Ascending aorta (tissue), 2 donors: ENCODE results near the gene NMT2. TPM values are rescaled to one million over a fixed set of nuclear protein-coding genes. Genes with fewer than 3 reads are reported as not detected.

ENCODE experiments used
- DNase-seq, 2 donors: peaks; one replicate each; pipeline ENCODE4 v3.0.0-alpha.2; 2019; ENCODE audit warnings: low spot score in 2 of 2
- H3K27ac ChIP-seq, 2 donors: fragments of 200-600 bp; sonication (generic); one replicate each; pipeline ENCODE4 v1.5.1; 2016 to 2017; ENCODE audit warnings: mild to moderate bottlenecking in 1 of 2
- H3K27me3 ChIP-seq: fragments of 200-600 bp; sonication (generic); one replicate; pipeline ENCODE4 v1.5.1; 2017
- H3K36me3 ChIP-seq, 2 donors: fragments of 200-600 bp; sonication (generic); one replicate each; pipeline ENCODE4 v1.5.1; 2016
- H3K4me1 ChIP-seq, 2 donors: fragments of 200-600 bp; sonication (generic); one replicate each; pipeline ENCODE4 v1.5.1; 2016 to 2017; ENCODE audit warnings: mild to moderate bottlenecking in 1 of 2
- H3K4me3 ChIP-seq, 2 donors: fragments of 200-600 bp; sonication (generic); one replicate each; pipeline ENCODE4 v1.5.1; 2016 to 2017; ENCODE audit warnings: mild to moderate bottlenecking in 1 of 2
- H3K9me3 ChIP-seq, 2 donors: fragments of 200-600 bp; sonication (generic); one replicate each; pipeline ENCODE4 v1.5.1; 2016
- intact Hi-C: fragments of 100-400 bp; cut with DNase I; formaldehyde crosslinking; loops from one replicate; pipeline ENCODE4 v1.15.1; 2023
- total RNA-seq: library from RNA; depleted of rRNA; stranded (reverse); fragments of >200 nt; gene quantifications from one replicate; pipeline ENCODE4 v1.1.0, GENCODE V29; 2016
- TF ChIP-seq, protein P1 (sequence below), 3 experiments: fragments of 200-600 bp in 2 of 3; fragments of 450-650 bp in 1 of 3; sonication (generic) in 2 of 3; IDR thresholded peaks; one replicate each; pipeline ENCODE4 v1.5.1; 2016 to 2019; ENCODE audit warnings: antibody characterized with exemption in 3 of 3, mild to moderate bottlenecking in 1 of 3, moderate library complexity in 1 of 3

Gene NMT2
- total RNA-seq, 1 donor from 2014 or later: 11.9 TPM

DNA sequence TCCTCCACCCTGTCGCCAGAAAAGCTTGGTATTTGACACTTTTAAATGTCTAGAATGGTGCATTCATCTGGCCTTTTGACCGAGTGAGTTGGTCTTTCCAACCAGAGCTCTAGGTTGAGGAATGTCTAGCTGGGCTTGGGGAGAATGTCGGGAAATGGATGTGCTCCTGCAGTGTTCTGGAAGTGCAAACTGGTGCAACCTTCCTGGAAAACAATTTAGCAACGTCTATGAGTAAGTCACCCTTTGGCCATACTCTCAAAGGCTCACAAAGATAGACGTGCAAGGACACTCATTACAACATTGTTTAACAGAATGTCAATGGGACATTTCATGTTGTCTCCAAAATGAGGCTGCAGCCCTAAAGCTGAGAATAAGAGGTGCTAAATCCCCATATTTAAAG is 12.2 kb upstream of the NMT2 start:
- Histone ChIP-seq H3K27ac (no peak overlapping the region), H3K4me1 (no peaks in the 10 kb centered on the region), H3K27me3 (no peaks in the 10 kb centered on the region), H3K9me3 (no peaks in the 10 kb centered on the region), H3K4me3 (no peak overlapping the region), H3K36me3 (no peaks in the 10 kb centered on the region)
- no peak for DNase-seq
- intact Hi-C loops: no loop called here
- TF ChIP-seq, protein P1, sequence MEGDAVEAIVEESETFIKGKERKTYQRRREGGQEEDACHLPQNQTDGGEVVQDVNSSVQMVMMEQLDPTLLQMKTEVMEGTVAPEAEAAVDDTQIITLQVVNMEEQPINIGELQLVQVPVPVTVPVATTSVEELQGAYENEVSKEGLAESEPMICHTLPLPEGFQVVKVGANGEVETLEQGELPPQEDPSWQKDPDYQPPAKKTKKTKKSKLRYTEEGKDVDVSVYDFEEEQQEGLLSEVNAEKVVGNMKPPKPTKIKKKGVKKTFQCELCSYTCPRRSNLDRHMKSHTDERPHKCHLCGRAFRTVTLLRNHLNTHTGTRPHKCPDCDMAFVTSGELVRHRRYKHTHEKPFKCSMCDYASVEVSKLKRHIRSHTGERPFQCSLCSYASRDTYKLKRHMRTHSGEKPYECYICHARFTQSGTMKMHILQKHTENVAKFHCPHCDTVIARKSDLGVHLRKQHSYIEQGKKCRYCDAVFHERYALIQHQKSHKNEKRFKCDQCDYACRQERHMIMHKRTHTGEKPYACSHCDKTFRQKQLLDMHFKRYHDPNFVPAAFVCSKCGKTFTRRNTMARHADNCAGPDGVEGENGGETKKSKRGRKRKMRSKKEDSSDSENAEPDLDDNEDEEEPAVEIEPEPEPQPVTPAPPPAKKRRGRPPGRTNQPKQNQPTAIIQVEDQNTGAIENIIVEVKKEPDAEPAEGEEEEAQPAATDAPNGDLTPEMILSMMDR (IDR thresholded peaks at IDR 0.05): no peak

DNA sequence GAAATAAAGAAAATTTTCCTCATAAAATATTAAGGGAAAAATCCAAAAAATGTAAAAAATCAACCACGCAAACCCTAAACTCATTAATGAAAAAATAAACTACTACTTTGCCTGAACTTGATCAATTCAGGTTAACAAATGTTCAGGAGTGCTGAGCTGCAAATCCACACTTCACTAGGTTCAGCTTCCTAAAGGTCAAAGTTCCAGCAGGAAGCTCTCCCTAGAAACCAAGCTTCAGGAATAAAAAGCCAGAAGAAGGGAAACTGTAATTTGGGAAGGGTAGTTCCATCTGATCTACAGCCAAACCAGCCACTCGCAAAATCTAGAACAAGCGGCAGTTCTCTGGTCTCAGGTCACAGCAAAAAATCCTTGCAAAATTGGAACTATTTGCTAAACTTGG is 7.8 kb upstream of the NMT2 start:
- TF ChIP-seq, protein P1 (IDR thresholded peaks at IDR 0.05): no peak
- no peaks in the 10 kb centered on the region for H3K27me3 ChIP-seq
- H3K4me1 ChIP-seq: no peaks in the 10 kb centered on the region
- no peaks in the 10 kb centered on the region for H3K9me3 ChIP-seq
- no peak for DNase-seq
- intact Hi-C loops: no loop called here
- no peak overlapping the region for H3K27ac ChIP-seq
- no peak overlapping the region for H3K4me3 ChIP-seq
- H3K36me3 ChIP-seq: no peaks in the 10 kb centered on the region

DNA sequence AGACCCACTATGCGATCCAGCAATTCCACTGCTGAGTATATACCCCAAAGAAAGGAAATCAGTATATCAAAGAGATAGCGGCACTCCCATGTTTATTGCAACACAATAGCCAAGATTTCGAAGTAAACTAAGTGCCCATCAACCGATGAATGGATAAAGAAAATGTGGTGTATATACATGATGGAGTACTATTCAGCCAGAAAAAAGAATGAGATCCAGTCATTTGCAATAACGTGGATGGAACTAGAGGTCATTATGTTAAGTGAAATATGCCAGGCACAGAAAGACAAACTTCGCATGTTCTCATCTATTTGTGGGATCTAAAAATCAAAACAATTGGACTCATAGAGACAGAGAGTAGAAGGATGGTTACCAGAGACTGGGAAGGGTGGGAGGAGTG is 7.1 kb upstream of the NMT2 start:
- Histone ChIP-seq H3K36me3 (no peaks in the 10 kb centered on the region), H3K27ac (no peak overlapping the region), H3K4me1 (no peaks in the 10 kb centered on the region), H3K4me3 (no peak overlapping the region), H3K9me3 (no peaks in the 10 kb centered on the region), H3K27me3 (no peaks in the 10 kb centered on the region)
- intact Hi-C loops: no loop called here
- TF ChIP-seq, protein P1 (IDR thresholded peaks at IDR 0.05): no peak
- no peak for DNase-seq

DNA sequence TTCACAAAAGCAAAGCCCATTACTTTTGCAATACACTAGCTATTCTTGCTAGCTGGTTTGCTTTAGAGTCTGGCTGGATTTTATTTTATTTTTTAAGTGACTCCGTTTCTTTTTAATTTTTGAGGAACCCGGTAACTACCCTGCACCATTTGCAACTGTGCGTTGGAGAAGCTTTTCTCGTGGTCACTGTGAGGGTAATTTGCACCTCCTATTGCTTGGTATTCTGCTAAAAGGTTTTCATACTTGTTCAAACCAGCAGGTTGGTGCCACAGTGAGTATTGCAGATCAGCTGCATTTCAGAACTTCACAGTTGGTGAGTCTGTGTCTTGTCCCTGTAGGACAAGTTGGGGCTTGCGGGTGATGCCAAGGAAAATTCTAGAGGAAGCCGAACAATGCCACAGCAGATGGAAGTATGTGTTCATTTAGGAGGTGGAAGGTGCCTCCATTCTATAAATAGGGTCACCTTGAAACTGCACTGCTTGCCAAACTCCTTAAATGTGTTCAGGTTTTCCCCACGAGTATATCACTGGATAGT is 3.9 kb upstream of the NMT2 start:
- H3K9me3 ChIP-seq: no peaks in the 10 kb centered on the region
- H3K27ac ChIP-seq: no peak overlapping the region
- no peaks in the 10 kb centered on the region for H3K36me3 ChIP-seq
- intact Hi-C loops: no loop called here
- no peaks in the 10 kb centered on the region for H3K27me3 ChIP-seq
- H3K4me1 ChIP-seq: no peaks in the 10 kb centered on the region
- TF ChIP-seq, protein P1 (IDR thresholded peaks at IDR 0.05): no peak
- no peak overlapping the region for H3K4me3 ChIP-seq
- no peak for DNase-seq

DNA sequence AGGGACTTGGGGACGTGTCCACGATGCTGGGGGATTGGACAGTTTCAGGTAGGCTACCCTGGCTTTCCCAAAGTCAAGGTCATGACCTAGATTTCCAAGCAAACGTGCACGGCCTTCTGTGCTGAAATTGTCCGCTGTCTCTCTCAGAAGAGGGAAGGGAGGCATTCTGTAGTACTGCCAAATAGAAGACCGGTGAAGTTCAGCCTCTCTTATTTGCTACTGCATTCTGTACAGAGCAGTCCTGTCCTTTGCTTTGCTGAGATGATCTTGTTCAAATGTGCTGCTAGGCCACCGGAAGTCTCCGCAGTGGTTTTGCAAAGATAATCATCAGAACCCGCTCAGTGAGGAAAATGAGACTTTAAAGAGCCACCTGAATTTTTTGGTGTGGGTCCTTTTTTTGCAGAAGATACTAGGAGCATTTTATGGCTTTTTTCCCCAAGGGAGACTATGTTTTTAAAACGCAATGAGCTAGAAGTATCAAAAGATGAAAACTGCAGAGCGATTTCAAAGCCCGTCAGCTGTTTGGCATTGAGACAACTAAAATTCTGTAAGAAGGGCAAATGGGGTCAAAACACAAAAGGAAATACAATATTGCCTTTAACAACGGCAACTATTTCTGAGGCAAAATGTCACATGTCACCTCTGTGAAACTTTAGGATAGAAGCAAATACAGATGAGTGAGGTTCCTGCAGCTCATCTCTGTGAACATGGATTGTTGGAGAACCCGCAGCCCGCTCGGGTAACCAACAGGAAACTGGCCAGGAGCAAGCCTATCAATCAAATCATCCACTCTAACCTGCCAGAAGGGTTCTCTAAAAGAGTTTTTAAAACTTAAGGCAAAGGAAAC is 1.3 kb upstream of the NMT2 start:
- Histone ChIP-seq H3K9me3 (no peaks in the 10 kb centered on the region), H3K36me3 (no peaks in the 10 kb centered on the region), H3K27me3 (no peaks in the 10 kb centered on the region), H3K4me3 (no peak overlapping the region), H3K27ac (peak overlapping the region in 1 of 2 donors; percentile 15), H3K4me1 (no peaks in the 10 kb centered on the region)
- intact Hi-C loops: loop anchor here (2.0 to 10.0 kb wide), 5 partner anchors 72 to 2005 kb away; partner anchors contain the start of genes FAM171A1, MCM10, PTER and RPP38
- DNase-seq: no peak
- TF ChIP-seq, protein P1 (IDR thresholded peaks at IDR 0.05): no peak
